Activated CD4-positive, alpha-beta T cell treated with anti-CD3 and anti-CD28 coated beads, Interleukin-2, amount 50 U/mL, for 48 hours (primary cell): ENCODE data around the gene DPH7.
"Not testable (repeated sequence)": the region's sequence is repeated elsewhere in the genome, so short reads cannot be mapped to it uniquely, and the experiment has no call there.

Source experiments
- DNase-seq, 2 experiments: peaks; one replicate each; pipeline ENCODE4 v3.0.0-alpha.2; 2020

The DPH7 gene

GRCh38 chr9:137580209-137580953 is 1.7 kb upstream of the DPH7 start:
- DNase-seq = no peak

- no peak for DNase-seq
Measured at GRCh38 chr9:137579259-137579604, 507 bp upstream of the DPH7 start.

DNA sequence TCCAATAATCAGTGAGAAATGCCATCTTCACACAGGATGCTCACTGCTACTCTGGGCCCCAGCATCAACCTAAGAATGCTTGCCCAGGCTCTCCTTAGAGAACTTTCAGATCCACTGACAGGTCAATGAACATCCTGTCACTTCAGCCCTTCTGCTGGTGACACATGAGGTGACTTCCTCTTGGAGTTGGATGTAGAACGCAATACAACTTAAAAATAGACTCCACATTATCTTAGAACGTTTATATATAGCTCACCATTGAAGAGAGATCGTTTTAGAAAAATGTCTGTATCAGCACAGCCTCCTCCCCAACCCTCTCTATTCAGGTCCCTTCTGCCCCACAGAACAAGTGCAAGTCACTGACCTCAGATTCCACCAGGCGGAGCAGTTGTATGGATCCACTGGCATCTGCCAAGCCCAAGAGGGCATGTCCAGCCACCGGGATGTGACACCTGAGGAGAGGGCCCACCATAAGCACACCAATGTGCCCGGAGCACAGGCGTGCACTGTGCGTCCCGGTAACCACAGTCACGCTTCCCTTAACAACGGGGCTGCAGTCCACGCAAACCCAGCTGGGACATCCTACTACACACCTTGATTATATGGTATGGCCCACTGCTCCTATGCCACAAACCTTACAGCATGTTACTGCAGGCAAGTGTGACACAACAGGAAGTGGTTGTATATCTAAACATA is 2.9 kb downstream of the DPH7 start:
- DNase-seq = no peak

DNA sequence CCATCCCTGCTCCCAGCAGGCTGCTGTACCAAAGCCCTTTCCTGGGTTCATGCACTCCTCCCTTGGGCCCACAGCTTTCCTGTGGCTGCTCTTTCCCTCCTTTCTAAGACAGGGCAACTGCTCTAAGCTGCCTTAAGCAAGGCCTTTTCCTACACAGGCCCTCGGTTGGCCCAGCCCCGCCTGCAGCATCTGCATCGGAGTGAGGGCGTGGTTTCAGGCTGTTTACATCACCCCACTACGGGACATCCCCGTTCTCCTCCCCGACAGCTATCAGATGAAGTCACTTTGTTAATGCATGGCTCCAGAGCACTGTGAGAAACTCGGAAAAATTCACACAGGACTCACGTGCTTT is 3.4 kb downstream of the DPH7 start:
- peak; percentile 19 to 38 for DNase-seq

DNA sequence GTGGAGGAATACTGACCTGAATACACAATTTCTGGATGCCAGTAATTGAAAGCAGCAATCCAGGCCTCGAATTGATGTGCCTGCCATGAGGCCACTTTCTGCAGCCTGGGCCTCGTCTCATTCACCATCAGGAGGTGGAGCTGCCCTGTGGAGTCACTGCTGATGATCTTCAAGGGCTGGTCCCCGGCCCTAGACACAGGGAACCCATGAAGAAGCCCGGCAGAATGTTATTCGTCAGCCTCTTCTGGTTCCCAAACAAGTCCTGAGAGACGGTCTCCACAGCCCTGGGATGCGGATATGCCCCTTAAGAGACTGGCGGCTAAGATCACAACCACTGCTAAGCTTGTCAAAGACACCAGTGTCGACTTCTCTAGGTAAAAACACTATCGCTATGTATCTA is 4.5 kb downstream of the DPH7 start:
- DNase-seq = no peak

DNA sequence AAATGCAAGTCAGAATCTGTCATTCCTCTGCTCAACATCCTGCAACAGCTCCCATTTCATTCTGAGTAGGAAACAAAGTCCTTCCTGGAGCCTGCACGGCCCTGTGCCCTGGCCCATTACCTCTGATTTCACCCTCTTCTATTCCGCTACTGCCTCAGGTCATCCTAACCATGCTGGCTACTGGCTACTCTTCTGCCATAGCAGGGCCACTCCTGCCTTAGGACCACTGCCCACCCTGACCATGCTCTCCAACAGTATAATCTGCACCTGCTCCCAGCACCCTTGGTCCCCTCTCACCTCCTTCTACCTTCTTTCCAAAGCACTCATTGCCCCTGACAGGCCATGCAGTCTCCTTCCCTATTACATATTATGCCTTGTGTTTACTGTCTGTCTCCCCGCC is 8.2 kb downstream of the DPH7 start:
- DNase-seq = no peak

GRCh38 chr9:137569609-137570203 is 9.0 kb downstream of the DPH7 start:
- no peak for DNase-seq

- DNase-seq = not testable (repeated sequence)
Measured at GRCh38 chr9:137568445-137568844, 10.3 kb downstream of the DPH7 start.

DNA sequence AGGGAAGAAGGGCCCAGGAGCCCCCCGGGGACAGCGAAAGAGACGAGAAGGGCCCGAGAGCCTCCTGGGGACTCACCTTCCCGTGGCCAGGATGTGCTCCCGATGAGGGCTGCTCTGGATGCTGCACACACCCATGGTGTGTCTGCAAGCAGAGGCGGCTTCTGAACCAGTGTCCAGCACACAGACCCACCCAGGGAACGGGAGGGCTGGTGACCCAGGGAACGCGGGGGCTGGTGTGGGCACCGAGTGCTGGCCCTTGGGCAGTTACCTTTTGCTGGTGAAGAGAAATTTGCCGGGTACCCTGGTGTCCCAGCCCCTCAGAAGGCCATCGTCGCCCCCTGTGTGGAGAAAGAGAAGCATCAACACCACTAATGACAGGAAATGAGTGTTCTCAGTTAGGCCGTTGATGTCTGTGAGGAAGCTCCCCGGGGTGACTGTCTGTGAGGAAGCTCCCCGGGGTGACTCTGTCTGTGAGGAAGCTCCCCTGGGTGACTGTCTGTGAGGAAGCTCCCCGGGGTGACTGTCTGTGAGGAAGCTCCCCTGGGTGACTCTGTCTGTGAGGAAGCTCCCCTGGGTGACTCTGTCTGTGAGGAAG is 13.8 kb downstream of the DPH7 start:
- no peak for DNase-seq

GRCh38 chr9:137564134-137564533 is 14.6 kb downstream of the DPH7 start:
- DNase-seq = no peak

- no peak for DNase-seq
Measured at GRCh38 chr9:137558127-137558526, 20.6 kb downstream of the DPH7 start.

GRCh38 chr9:137556069-137556838 is 22.5 kb downstream of the DPH7 start:
- DNase-seq = no peak

- DNase-seq = no peak
Measured at GRCh38 chr9:137555179-137555578, 23.5 kb downstream of the DPH7 start.

DNA sequence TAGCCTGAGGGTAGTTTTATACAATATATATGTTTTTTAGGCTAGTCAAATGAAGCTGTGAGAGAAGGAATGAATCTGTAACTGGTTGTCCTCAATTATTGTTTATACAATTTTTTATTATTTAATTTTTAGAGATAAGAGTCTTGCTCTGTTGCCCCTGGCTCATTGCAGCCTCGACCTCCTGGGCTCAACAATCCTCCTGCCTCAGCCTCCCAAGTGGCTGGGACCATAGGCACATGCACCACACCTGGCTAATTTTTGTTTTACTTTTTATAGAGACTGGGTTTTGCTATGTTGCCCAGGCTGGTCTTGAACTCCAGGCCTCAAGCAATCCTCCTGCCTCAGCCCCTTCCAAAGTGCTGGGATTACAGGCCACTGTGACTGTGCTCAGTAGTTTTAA is 24.4 kb downstream of the DPH7 start:
- no peak for DNase-seq

- DNase-seq = not testable (repeated sequence)
Measured at GRCh38 chr9:137553654-137554053, 25.1 kb downstream of the DPH7 start.

GRCh38 chr9:137552022-137552768 is 26.5 kb downstream of the DPH7 start:
- DNase-seq = peak; percentile 26

GRCh38 chr9:137551264-137552021 is 27.3 kb downstream of the DPH7 start, which contains the start of gene MRPL41:
Gene MRPL41, plus strand, starts transcription at chr9:137551879. Its CDS starts 203 bp downstream, at chr9:137552082.
- DNase-seq = peak; percentile 89 to 90

GRCh38 chr9:137550958-137551263 is 27.8 kb downstream of the DPH7 start:
- not testable (repeated sequence) for DNase-seq

- DNase-seq = peak; percentile 47 to 53
Measured at GRCh38 chr9:137550231-137550621, 28.5 kb downstream of the DPH7 start, which contains the start of gene PNPLA7. Gene PNPLA7, minus strand, starts transcription at chr9:137550402. Its CDS starts 205 bp downstream, at chr9:137550197.

- no peak for DNase-seq
Measured at GRCh38 chr9:137547687-137548543, 30.8 kb downstream of the DPH7 start.

DNA sequence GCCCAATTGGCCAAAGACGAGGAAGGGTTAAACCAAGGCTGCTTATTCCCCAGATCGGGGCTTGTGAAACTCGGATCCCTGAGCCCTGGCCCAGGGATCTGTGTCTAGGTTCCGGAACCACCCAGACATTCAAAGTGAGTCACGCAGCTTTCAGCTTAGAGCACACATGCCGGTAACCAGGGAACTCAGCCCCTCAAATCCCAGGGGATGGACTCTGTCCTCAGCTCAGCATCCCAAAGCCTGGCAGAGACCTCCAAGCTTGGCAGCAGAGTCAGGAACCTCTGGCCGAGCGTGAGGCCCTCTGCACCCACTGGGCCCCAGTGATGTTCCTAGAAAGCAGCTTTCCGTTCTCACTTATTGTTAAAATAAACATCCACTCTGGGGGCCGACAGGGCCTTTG is 33.6 kb downstream of the DPH7 start:
- no peak for DNase-seq
